ENCODE results near the gene FBXO15. TPM values are rescaled to one million over a fixed set of nuclear protein-coding genes. Genes with fewer than 3 reads are reported as not detected.

Gene FBXO15
- total RNA-seq, 1 experiment from 2014 or later = 2.2 TPM

- H3F3A ChIP-seq (ENCODE audit: insufficient read depth, low read depth) = no peaks in the 10 kb centered on the region
- ChIA-PET POLR2A (ENCODE audit: unreplicated experiment) (no interaction called here), CTCF (no interaction called here)
- H3K4me3 ChIP-seq = no peak overlapping the region
- H3K4me1 ChIP-seq (replicated peaks; ENCODE audit: insufficient read depth) = no peaks in the 10 kb centered on the region
- no TSS peak for BruUV-seq (replicated peaks)
- DNase-seq = no peak
- H3K27ac ChIP-seq = no peak overlapping the region
- TF ChIP-seq CTCF (conservative IDR thresholded peaks at IDR 0.05) (no peak), EZH2 (IDR thresholded peaks at IDR 0.05; ENCODE audit: low read depth) (no peak)
- intact Hi-C loops (cut with micrococcal nuclease; ENCODE audit: unreplicated experiment) = loop anchor here (10.0 kb wide), 2 partner anchors 265 to 1345 kb away; no protein-coding TSS in a partner anchor
- no peaks in the 10 kb centered on the region for H3K36me3 ChIP-seq (ENCODE audit: low read depth)
- H3K79me2 ChIP-seq (ENCODE audit: low read depth) = no peaks in the 10 kb centered on the region
- H4K20me1 ChIP-seq (ENCODE audit: insufficient read depth) = no peaks in the 10 kb centered on the region
- no peaks in the 10 kb centered on the region for H3K27me3 ChIP-seq (ENCODE audit: insufficient read depth, low read depth)
- H2AFZ ChIP-seq = no peak overlapping the region
- no peaks in the 10 kb centered on the region for H3K9me2 ChIP-seq (ENCODE audit: insufficient read depth)
- no peak overlapping the region for H3K4me2 ChIP-seq
- no peaks in the 10 kb centered on the region for H3K9me3 ChIP-seq (ENCODE audit: insufficient read depth, low read depth)
These were observed 37.5 kb downstream of the FBXO15 start for GRCh38 chr18:74110149-74110548.

GRCh38 chr18:74108460-74108859 is 39.2 kb downstream of the FBXO15 start:
- Histone ChIP-seq H3K9me3 (ENCODE audit: insufficient read depth, low read depth) (no peaks in the 10 kb centered on the region), H3K79me2 (ENCODE audit: low read depth) (no peaks in the 10 kb centered on the region), H3K36me3 (ENCODE audit: low read depth) (no peaks in the 10 kb centered on the region), H3K9me2 (ENCODE audit: insufficient read depth) (no peaks in the 10 kb centered on the region), H3K27me3 (ENCODE audit: insufficient read depth, low read depth) (no peaks in the 10 kb centered on the region), H4K20me1 (ENCODE audit: insufficient read depth) (no peaks in the 10 kb centered on the region), H3F3A (ENCODE audit: insufficient read depth, low read depth) (no peaks in the 10 kb centered on the region), H3K27ac (no peak overlapping the region), H3K4me1 (replicated peaks; ENCODE audit: insufficient read depth) (no peaks in the 10 kb centered on the region), H2AFZ (no peak overlapping the region), H3K4me3 (no peak overlapping the region), H3K4me2 (no peak overlapping the region)
- no TSS peak for BruUV-seq (replicated peaks)
- no peak for DNase-seq
- ChIA-PET CTCF (no interaction called here), POLR2A (ENCODE audit: unreplicated experiment) (no interaction called here)
- intact Hi-C loops (cut with micrococcal nuclease; ENCODE audit: unreplicated experiment) = no loop called here
- TF ChIP-seq CTCF (conservative IDR thresholded peaks at IDR 0.05) = no peak
- no peak for TF ChIP-seq EZH2 (IDR thresholded peaks at IDR 0.05; ENCODE audit: low read depth)

- no peaks in the 10 kb centered on the region for H3K36me3 ChIP-seq (ENCODE audit: low read depth)
- intact Hi-C loops (cut with micrococcal nuclease; ENCODE audit: unreplicated experiment) = no loop called here
These were observed 49.8 kb downstream of the FBXO15 start for GRCh38 chr18:74097803-74098202.

More at GRCh38 chr18:74097803-74098202, 49.8 kb downstream of the FBXO15 start:
- Histone ChIP-seq H3K27me3 (ENCODE audit: insufficient read depth, low read depth) (no peaks in the 10 kb centered on the region; the same call in 1 of the 2 replicates), H3K4me3 (no peak overlapping the region), H2AFZ (no peak overlapping the region), H3F3A (ENCODE audit: insufficient read depth, low read depth) (no peaks in the 10 kb centered on the region), H3K4me2 (no peak overlapping the region), H3K9me2 (ENCODE audit: insufficient read depth) (no peaks in the 10 kb centered on the region; the same call in 1 of the 2 replicates), H3K9me3 (ENCODE audit: insufficient read depth, low read depth) (no peaks in the 10 kb centered on the region), H3K27ac (no peak overlapping the region), H3K4me1 (replicated peaks; ENCODE audit: insufficient read depth) (no peaks in the 10 kb centered on the region), H4K20me1 (ENCODE audit: insufficient read depth) (no peaks in the 10 kb centered on the region), H3K79me2 (ENCODE audit: low read depth) (no peaks in the 10 kb centered on the region)
- CTCF ChIA-PET = no interaction called here
- BruUV-seq (replicated peaks) = no TSS peak
- DNase-seq = no peak
- TF ChIP-seq CTCF (conservative IDR thresholded peaks at IDR 0.05) (no peak), EZH2 (IDR thresholded peaks at IDR 0.05; ENCODE audit: low read depth) (no peak)
- POLR2A ChIA-PET (ENCODE audit: unreplicated experiment) = no interaction called here

Measured in PC-9 (cell line).